Activated CD8-positive, alpha-beta T cell treated with anti-CD3 and anti-CD28 coated beads for 36 hours (primary cell): ENCODE measurements around the gene DGKI. TPM values are rescaled to one million over a fixed set of nuclear protein-coding genes. Genes with fewer than 3 reads are reported as not detected.

Source experiments
- ATAC-seq: fragments of 200-7000 bp; cut with Tn5 transposase; one replicate; pipeline ENCODE4 v1.10.0; 2021; ENCODE audit warnings: mild to moderate bottlenecking, moderate library complexity
- CTCF ChIA-PET: fragments of 350-600 bp; sonication (Branson Sonifier 250); formaldehyde crosslinking; loops from one replicate; lab custom pipeline; 2021; ENCODE audit warnings: antibody characterized with exemption; lab: Charles Lee
- POLR2A ChIA-PET: fragments of 350-600 bp; sonication (Branson Sonifier 250); formaldehyde crosslinking; loops from one replicate; lab custom pipeline; 2021; ENCODE audit warnings: antibody characterized with exemption; lab: Charles Lee
- DNase-seq: peaks from one replicate; pipeline ENCODE4 v3.0.0-alpha.2; 2020
- H3K27ac Mint-ChIP-seq: one replicate; pipeline ENCODE4 v1.8.0; 2021; ENCODE audit warnings: mild to moderate bottlenecking, mixed read lengths
- H3K27me3 Mint-ChIP-seq: one replicate; pipeline ENCODE4 v1.8.0; 2021; ENCODE audit warnings: mixed read lengths
- H3K36me3 Mint-ChIP-seq: one replicate; pipeline ENCODE4 v1.8.0; 2021; ENCODE audit warnings: low read depth, mixed read lengths
- H3K4me1 Mint-ChIP-seq: one replicate; pipeline ENCODE4 v1.8.0; 2021; ENCODE audit warnings: low read depth, mixed read lengths
- H3K4me3 Mint-ChIP-seq: one replicate; pipeline ENCODE4 v1.8.0; 2021; ENCODE audit warnings: mild to moderate bottlenecking, moderate library complexity, mixed read lengths
- H3K9me3 Mint-ChIP-seq: one replicate; pipeline ENCODE4 v1.8.0; 2021; ENCODE audit warnings: mixed read lengths
- CTCF ChIP-seq: fragments of 200-600 bp; IDR thresholded peaks from one replicate; pipeline ENCODE4 v1.8.0; 2022; ENCODE audit warnings: antibody characterized with exemption, mild to moderate bottlenecking
- intact Hi-C: fragments of 100-400 bp; cut with micrococcal nuclease; formaldehyde crosslinking; loops from one replicate; pipeline ENCODE4 v1.10.0; 2022
- total RNA-seq, 2 experiments: library from RNA; stranded (reverse); gene quantifications; one replicate each; pipeline ENCODE4 v1.2.3, GENCODE V29; 2021

DGKI gene
- total RNA-seq, 2 experiments from 2014 or later = 0.38 to 0.65 TPM

DNA sequence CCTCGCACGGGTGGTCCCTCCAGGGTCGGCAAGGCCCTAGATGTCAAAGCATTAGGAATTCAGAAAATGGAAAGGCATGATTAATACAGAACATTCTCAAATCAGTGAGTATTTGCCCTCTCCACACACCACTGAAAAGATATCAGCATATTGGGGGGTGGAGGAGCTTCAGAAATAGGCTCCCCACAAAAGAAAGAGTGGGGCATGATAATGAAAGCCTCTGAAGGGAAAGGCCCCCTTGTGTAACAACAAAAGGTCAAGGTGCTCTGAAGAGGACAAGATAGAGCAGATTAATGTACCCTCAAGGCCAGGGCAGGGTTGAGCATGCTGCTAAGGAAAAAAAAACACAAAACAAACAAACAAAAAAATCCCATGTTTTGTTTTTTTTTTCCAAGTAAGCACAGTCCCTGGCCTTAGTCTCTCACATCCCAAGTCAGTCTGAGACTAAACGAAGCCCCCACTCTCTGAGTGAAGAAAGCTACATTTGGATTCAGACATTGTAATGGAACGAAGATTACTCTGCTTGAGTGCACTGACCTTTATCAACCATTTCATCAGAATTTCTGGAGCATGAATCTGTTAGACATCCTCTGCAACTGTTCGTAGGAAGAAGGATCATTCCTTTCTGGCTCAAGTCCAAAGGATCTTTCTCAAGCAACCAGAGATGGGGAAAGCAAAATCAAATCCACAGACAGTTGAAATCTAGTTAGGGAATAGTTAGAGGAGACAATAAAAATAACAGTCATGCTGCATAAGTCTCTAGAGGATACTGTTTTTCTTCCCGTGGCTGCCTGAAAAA lies 27.4 kb upstream of the DGKI start:
- H3K4me3 Mint-ChIP-seq = no peak overlapping the region
- H3K27ac Mint-ChIP-seq = peak overlapping the region; percentile 88
- no peak for TF ChIP-seq CTCF
- ATAC-seq (peak; percentile 53), DNase-seq (no peak)
- H3K27me3 Mint-ChIP-seq = no peaks in the 10 kb centered on the region
- intact Hi-C loops = no loop called here
- peaks cover 33% of the 10 kb centered on the region for H3K36me3 Mint-ChIP-seq
- peaks cover 26% of the 10 kb centered on the region for H3K4me1 Mint-ChIP-seq
- POLR2A ChIA-PET = no interaction called here
- no peaks in the 10 kb centered on the region for H3K9me3 Mint-ChIP-seq
- CTCF ChIA-PET = no interaction called here

- POLR2A ChIA-PET = no interaction called here
- H3K4me3 Mint-ChIP-seq = no peak overlapping the region
- peak; percentile 74 for ATAC-seq
- no peaks in the 10 kb centered on the region for H3K9me3 Mint-ChIP-seq
- H3K36me3 Mint-ChIP-seq = peaks cover 30% of the 10 kb centered on the region
- peak; percentile 52 for DNase-seq
- CTCF ChIA-PET = no interaction called here
- peak overlapping the region; percentile 88 for H3K27ac Mint-ChIP-seq
- H3K4me1 Mint-ChIP-seq = peaks cover 24% of the 10 kb centered on the region
- no peaks in the 10 kb centered on the region for H3K27me3 Mint-ChIP-seq
- no peak for TF ChIP-seq CTCF
- intact Hi-C loops = no loop called here
These were observed 26.8 kb upstream of the DGKI start for GRCh38 chr7:137873524-137873923.

DNA sequence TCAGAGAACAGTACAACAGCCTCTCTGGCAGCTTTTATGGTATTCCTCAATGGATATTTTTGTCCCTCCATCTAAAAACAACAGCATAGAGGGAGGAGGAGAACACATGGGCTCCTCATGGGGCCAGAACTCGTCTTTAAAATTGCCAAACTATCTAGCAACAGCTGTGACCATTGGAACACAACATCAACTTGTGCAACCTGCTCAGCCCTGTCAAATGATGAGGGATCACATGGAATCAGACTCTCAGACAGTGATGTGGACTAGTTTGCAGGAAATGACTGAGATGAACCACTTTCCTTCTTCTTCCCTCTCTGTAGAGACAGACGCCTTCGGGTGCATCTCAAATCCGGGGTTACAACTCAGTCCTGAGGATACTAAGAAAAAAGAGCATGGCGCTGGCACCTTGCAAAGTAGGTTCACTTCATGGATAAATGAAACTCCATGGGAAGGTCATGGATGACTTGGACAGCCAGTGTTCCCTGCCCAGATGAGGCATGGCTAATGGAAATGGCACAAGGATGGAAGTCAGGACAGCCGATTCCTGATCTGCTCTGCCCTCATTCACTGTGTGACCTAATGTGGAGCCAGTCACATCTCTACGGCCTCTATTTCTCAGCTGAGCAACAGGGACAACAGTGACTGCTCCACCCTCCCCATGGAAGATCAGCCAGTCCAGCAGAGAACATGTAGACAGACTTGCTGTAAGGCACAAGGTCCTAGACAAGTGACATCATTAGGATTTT lies 24.6 kb upstream of the DGKI start:
- intact Hi-C loops = no loop called here
- ATAC-seq (no peak), DNase-seq (no peak)
- Mint-ChIP-seq H3K27ac (no peak overlapping the region), H3K36me3 (peaks cover 39% of the 10 kb centered on the region), H3K9me3 (peaks cover 2% of the 10 kb centered on the region), H3K27me3 (no peaks in the 10 kb centered on the region), H3K4me1 (peaks cover 24% of the 10 kb centered on the region), H3K4me3 (no peak overlapping the region)
- CTCF ChIA-PET = interaction anchor here (1.6 kb wide), 1 partner anchor 29 kb away, joined by 5 read pairs; no protein-coding TSS in a partner anchor
- POLR2A ChIA-PET = no interaction called here
- no peak for TF ChIP-seq CTCF

DNA sequence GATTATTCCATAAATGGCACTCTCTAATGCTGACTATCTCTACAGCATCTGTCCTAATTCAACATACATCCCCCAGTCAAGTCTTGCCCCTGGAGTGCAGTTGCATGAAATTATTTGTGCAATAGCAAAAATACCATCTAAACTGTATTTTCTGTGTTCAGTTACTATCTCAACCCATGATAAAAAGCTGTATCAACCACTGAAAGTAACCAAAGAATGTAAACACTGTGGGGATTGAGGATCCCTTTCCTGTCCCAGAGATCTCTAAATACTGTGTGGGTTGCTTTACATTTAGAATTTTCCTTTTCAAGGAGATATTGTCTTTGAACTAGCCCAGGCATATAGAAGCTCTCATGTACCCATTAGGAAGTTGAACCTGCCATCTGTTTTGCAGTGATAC lies 23.9 kb upstream of the DGKI start:
- ChIA-PET POLR2A (no interaction called here), CTCF (interaction anchor here (1.6 to 1.7 kb wide), 2 partner anchors 29 to 214 kb away, joined by 5 to 6 read pairs; no protein-coding TSS in a partner anchor)
- no peaks in the 10 kb centered on the region for H3K27me3 Mint-ChIP-seq
- intact Hi-C loops = no loop called here
- TF ChIP-seq CTCF = no peak
- ATAC-seq (no peak), DNase-seq (no peak)
- no peak overlapping the region for H3K27ac Mint-ChIP-seq
- peaks cover 46% of the 10 kb centered on the region for H3K36me3 Mint-ChIP-seq
- peaks cover 24% of the 10 kb centered on the region for H3K4me1 Mint-ChIP-seq
- H3K9me3 Mint-ChIP-seq = peaks cover 6% of the 10 kb centered on the region
- H3K4me3 Mint-ChIP-seq = no peak overlapping the region

DNA sequence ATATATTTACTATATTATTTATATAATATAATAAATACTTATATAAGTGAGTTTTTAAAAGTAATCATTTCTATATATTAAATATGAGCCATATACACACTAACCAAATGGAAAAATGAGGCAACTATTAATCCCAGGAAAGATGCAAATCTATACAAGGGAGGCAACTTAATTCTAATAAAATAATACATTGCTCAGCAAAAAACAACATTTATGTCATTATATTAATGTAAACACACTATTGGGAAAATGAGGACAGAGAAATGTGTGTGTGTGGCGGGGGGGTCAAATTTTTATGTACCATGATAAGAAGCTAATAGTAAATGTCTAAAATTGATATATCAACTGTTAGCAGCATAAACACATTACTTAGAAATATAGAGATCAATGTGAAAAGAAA lies 23.3 kb upstream of the DGKI start:
- H3K36me3 Mint-ChIP-seq = peaks cover 50% of the 10 kb centered on the region
- intact Hi-C loops = no loop called here
- CTCF ChIA-PET = interaction anchor here (1.6 to 1.7 kb wide), 2 partner anchors 30 to 214 kb away, joined by 5 to 6 read pairs; no protein-coding TSS in a partner anchor
- no peaks in the 10 kb centered on the region for H3K27me3 Mint-ChIP-seq
- peaks cover 24% of the 10 kb centered on the region for H3K4me1 Mint-ChIP-seq
- no peak overlapping the region for H3K27ac Mint-ChIP-seq
- POLR2A ChIA-PET = no interaction called here
- peaks cover 10% of the 10 kb centered on the region for H3K9me3 Mint-ChIP-seq
- DNase-seq (no peak), ATAC-seq (no peak)
- no peak overlapping the region for H3K4me3 Mint-ChIP-seq
- TF ChIP-seq CTCF = no peak
